ENCODE data around the gene OBSCN.

Gene OBSCN

DNA sequence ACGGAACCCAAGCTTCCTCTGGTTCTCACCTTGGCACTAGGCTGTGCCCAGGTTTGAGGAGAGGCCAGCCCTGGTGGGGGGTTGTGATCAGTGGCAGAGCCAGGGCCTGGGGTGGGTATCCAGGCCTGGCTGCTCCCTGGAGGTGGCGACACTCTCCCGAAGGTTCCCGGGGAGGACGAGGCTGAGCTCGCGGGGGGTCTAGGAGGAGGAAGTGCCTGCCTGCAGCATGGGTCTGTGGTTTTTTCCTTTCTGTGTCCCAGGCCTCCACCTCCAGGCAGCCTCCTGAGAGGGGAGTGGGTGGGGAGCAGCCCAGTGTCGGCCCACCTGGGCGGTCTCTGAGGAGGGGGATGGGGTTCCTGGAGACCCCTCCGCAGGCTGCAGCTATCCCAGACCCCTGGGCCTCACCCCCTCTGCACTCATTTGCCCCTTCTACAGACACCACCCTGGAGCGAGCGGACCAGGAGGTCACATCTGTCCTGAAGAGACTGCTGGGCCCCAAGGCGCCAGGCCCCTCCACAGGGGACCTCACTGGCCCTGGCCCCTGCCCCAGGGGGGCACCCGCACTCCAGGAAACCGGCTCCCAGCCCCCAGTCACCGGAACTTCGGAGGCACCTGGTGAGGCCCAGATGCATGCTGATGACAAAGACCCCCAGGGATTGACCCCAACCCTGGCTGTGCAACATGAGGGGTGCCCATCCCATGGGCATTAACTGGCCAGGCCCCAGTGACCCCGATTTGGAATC, 154.5 kb downstream of the OBSCN start:
- DNase-seq = no peak

DNA sequence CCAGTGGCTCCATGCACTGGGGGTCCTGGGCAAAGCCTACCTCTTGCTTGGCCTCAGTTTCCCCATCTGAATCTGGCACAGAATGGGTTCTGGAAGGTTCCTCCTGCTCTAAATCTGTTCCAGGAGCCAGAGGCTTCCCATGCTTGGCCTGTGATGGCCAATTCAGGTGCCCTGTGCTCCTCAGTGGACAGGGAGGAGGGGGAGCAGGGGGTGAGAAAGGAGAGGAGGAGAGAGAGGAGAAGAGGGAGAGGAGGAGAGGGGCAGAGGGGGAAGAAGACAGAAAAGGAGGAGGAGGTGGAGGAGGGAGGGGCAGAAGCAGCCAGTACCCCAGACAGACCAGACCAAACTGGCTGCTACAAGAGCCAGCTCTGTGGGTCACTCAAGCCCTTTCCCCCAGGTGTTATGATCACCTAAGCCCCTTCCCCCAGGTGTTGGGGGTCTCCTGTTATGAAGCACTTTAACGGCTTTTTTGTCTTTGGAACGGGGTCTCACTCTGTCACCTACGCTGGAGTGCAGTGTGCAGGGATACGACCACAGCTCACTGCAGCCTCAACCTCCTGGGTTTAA, 155.1 kb downstream of the OBSCN start:
- DNase-seq = no peak

GRCh38 chr1:228363686-228364067, 155.8 kb downstream of the OBSCN start:
- DNase-seq = no peak

DNA sequence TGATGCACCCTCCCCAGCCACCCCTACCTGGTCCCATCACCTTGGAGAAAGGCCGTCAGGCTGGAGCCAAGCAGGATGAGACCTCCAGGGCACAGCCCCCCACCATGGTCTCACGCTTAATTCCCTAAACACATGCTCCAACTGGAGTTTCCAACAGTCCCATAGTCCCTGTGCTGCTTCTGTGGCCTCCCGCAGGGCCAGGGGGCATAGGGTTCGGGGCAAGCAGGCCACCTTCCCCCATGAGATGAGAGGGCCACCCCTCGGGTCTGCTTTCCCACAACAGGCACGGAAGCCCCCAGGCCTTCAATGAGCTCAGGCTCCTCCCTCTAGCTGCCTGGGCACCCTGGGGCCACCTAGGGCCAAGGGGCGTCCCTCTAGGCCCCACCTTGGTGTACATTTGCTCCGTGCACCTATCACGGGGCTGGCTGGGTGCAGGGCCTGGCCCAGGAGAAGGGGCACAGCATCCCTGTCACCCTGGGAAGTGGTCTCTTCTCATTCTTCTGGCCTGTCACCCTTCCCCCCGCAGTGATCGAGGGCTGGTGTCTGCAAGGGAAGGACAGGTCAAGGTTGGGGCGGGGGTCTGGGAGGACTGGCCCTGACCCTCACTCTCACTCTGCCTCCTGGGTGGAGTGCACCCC, 156.3 kb downstream of the OBSCN start:
- DNase-seq = no peak

DNA sequence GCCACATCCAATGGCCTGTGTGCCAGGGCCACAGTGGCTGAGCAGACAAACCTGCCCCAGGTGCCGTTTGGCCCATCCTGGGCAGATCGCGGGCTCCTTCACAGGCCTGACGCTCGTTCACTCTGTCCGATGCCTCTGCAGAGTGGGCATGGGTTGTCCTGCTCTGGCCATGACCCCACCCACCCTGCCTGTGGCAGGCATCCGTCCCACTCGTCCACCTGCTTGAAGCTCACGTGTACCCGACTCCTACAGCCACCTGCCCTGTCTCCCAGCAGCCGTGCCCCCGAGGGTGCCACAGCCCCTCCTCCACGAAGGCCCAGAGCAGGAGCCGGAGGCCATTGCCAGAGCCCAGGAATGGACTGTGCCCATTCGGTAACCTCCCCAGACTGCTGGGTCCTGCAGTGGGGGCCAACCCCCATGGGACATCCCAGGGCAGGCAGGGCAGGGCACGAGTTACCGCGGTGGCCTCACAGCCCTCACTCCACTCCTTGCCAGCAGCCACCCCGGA, 156.9 kb downstream of the OBSCN start:
- DNase-seq = no peak

GRCh38 chr1:228365271-228366061, 157.6 kb downstream of the OBSCN start:
- no peak for DNase-seq

- no peak for DNase-seq
Observed at GRCh38 chr1:228366062-228366865, 158.4 kb downstream of the OBSCN start.

GRCh38 chr1:228366866-228367741, 159.3 kb downstream of the OBSCN start:
- no peak for DNase-seq

GRCh38 chr1:228367798-228368791, 160.3 kb downstream of the OBSCN start:
- no peak for DNase-seq

DNA sequence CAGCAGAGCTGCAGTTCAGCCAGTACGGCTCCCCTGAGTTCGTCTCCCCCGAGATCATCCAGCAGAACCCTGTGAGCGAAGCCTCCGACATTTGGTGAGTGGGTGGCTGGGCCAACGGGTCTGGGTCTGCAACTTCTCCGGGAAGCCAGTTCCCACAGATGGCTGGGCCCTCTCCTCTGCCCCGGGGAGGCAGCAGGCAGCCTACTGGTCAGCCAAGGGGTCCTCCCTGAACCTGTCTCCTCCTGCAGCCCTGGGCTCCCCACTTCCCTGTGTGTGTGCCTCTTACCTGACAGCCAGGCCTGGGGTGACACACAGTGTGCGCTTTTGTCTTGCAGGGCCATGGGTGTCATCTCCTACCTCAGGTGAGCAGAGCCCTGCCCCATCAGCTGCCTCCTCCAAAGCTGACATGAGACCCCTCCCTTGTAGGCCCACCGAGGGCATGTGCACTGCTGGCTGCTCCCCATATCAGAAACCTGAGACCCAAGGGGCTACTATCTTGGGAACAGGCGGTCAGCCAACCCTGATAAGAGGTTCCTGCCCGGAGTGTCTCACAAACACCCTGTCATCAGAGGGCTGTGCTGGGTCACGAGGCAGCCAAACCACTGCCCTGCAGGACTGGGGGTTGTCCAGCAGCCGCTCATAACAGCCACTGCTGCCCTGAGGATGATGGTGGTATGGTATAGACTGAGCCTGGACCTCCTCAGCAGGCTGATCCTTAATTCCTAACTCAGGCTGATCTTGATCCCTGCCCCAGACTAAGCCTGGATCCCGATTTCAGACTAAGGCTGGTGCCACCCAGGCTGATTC, 161.2 kb downstream of the OBSCN start:
- no peak for DNase-seq

DNA sequence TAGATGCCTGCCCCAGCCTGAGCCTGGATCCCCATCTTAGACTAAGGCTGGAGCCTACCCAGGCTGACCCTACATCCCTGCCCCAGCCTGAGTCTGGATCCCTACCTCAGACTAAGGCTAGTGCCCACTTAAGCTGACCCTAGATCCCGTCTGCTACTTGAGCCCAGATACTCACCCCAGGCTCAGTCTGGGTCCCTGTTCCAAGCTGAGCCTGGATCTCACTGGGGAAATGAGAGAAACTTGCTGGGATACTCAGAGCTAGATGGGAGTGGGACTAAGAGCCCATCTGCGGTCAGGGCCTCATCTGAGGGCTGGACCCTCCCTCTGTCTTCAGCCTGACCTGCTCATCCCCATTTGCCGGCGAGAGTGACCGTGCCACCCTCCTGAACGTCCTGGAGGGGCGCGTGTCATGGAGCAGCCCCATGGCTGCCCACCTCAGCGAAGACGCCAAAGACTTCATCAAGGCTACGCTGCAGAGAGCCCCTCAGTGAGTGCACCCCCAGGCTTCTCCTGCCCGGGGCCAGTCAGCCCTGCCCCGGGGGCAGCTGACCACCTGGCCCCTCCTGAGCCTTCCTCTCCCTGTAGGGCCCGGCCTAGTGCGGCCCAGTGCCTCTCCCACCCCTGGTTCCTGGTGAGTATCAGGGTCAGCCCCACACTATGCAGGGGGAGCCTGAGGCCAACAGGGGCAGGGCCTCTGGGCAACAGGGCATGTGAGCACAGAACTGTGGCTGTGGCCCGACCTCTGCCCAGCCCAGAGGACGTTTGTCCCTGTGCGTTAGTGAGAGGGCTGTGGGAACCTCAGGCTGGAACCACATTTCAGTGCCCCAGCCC, 162.0 kb downstream of the OBSCN start:
- DNase-seq = no peak

GRCh38 chr1:228370439-228370940, 162.6 kb downstream of the OBSCN start:
- no peak for DNase-seq

DNA sequence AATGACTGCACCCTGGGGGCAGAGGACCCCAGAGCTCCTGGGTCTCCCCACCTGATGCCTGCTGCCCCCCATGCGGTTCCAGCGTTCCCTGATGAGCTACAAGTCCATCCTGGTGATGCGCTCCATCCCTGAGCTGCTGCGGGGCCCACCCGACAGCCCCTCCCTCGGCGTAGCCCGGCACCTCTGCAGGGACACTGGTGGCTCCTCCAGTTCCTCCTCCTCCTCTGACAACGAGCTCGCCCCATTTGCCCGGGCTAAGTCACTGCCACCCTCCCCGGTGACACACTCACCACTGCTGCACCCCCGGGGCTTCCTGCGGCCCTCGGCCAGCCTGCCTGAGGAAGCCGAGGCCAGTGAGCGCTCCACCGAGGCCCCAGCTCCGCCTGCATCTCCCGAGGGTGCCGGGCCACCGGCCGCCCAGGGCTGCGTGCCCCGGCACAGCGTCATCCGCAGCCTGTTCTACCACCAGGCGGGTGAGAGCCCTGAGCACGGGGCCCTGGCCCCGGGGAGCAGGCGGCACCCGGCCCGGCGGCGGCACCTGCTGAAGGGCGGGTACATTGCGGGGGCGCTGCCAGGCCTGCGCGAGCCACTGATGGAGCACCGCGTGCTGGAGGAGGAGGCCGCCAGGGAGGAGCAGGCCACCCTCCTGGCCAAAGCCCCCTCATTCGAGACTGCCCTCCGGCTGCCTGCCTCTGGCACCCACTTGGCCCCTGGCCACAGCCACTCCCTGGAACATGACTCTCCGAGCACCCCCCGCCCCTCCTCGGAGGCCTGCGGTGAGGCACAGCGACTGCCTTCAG, 163.3 kb downstream of the OBSCN start:
- DNase-seq = no peak

GRCh38 chr1:228371741-228372182, 163.9 kb downstream of the OBSCN start:
- no peak for DNase-seq

DNA sequence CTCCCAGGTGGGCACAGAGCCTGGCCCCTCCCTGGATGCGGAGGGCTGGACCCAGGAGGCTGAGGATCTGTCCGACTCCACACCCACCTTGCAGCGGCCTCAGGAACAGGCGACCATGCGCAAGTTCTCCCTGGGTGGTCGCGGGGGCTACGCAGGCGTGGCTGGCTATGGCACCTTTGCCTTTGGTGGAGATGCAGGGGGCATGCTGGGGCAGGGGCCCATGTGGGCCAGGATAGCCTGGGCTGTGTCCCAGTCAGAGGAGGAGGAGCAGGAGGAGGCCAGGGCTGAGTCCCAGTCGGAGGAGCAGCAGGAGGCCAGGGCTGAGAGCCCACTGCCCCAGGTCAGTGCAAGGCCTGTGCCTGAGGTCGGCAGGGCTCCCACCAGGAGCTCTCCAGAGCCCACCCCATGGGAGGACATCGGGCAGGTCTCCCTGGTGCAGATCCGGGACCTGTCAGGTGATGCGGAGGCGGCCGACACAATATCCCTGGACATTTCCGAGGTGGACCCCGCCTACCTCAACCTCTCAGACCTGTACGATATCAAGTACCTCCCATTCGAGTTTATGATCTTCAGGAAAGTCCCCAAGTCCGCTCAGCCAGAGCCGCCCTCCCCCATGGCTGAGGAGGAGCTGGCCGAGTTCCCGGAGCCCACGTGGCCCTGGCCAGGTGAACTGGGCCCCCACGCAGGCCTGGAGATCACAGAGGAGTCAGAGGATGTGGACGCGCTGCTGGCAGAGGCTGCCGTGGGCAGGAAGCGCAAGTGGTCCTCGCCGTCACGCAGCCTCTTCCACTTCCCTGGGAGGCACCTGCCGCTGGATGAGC, 164.5 kb downstream of the OBSCN start:
- DNase-seq = no peak

- DNase-seq = no peak
Observed at GRCh38 chr1:228373004-228373680, 165.3 kb downstream of the OBSCN start.
